Mucosa of rectum (tissue), 2 donors: Measurements from ENCODE around the gene TRMT112.

Experiments
- H3K27ac ChIP-seq, 2 donors: one replicate each; pipeline ENCODE4 v1.7.0; 2013; ENCODE audit warnings: inconsistent platforms in 2 of 2, low read depth in 2 of 2, low read length in 2 of 2
- H3K27me3 ChIP-seq, 2 donors: one replicate each; pipeline ENCODE4 v1.7.0; 2013; ENCODE audit warnings: low read length in 2 of 2; ENCODE audit not compliant: control insufficient read depth in 2 of 2, insufficient read depth in 2 of 2
- H3K36me3 ChIP-seq, 2 donors: one replicate each; pipeline ENCODE4 v1.7.0; 2013; ENCODE audit warnings: low read length in 2 of 2; ENCODE audit not compliant: control insufficient read depth in 2 of 2, insufficient read depth in 2 of 2
- H3K4me1 ChIP-seq, 2 donors: one replicate each; pipeline ENCODE4 v1.7.0; 2013; ENCODE audit warnings: low read length in 2 of 2, mild to moderate bottlenecking in 1 of 2; ENCODE audit not compliant: control insufficient read depth in 2 of 2, insufficient read depth in 2 of 2
- H3K4me3 ChIP-seq, 2 donors: one replicate each; pipeline ENCODE4 v1.7.0; 2013; ENCODE audit warnings: low read length in 2 of 2
- H3K9ac ChIP-seq, 2 donors: one replicate each; pipeline ENCODE4 v1.7.0; 2013; ENCODE audit warnings: low read length in 2 of 2, low read depth in 1 of 2, mild to moderate bottlenecking in 1 of 2
- H3K9me3 ChIP-seq, 2 donors: one replicate each; pipeline ENCODE4 v1.7.0; 2013; ENCODE audit warnings: low read length in 2 of 2; ENCODE audit not compliant: control insufficient read depth in 2 of 2
- donor health status: healthy.
- donor health status: Normal muscosa, but diverticular disease.

TRMT112 gene

DNA sequence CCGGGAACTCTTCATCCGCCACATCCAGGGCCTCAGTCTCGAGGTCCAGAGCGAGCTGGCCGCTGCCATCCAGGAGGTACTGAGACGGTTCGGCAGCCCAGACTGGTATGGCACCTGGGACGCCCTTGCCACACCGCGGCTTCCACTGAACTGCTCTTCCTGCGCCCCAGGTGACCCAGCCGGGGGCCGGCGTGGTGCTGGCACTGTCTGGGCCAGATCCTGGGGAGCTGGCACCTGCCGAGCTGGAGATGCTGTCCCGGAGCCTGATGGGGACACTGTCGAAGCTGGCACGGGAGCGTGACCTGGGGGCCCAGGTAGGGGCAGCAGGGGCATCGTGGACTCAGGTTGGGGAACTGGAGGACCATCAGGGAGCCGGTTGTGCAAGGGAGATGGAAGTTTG, 24.1 kb upstream of the TRMT112 start:
- Histone ChIP-seq H3K27me3 (no peaks in the 10 kb centered on the region), H3K4me1 (peaks cover 24 to 27% of the 10 kb centered on the region in 2 donors), H3K36me3 (peaks cover 0 to 2% of the 10 kb centered on the region in 2 donors), H3K9me3 (no peaks in the 10 kb centered on the region), H3K9ac (peak overlapping the region in 1 of 2 donors; percentile 86), H3K4me3 (peak overlapping the region; percentile 58 to 61), H3K27ac (peak overlapping the region in 1 of 2 donors; percentile 14)

DNA sequence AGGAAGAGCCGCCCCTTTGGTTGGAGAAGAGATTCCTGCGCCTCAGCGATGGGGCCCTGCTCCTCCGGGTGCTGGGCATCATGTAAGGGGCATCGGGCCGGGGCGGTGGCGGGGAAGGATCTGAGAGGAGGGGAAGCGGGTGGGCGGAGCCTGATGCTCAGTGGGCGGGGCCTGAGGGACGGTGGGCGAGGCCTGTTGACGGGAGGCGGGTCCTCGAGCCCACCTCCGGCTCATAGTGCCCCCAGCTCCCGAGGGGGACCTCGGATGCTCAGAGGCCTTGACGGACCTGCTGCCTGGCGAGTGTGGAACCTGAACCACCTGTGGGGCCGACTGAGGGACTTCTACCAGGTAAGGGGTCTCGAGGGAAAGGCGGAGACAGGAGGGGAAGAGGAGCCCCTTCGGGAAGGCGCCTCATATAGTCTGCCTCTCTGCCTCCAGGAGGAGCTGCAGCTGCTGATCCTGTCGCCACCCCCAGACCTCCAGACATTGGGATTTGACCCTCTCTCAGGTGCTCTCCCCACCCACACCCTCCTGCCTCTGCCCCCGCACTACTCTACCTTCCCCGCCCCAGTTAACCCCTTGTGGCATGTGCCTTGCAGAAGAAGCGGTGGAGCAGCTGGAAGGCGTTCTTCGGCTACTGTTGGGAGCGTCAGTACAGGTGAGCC, 23.4 kb upstream of the TRMT112 start:
- Histone ChIP-seq H3K27me3 (no peaks in the 10 kb centered on the region), H3K4me3 (peak overlapping the region; percentile 58 to 61), H3K4me1 (peaks cover 24 to 27% of the 10 kb centered on the region in 2 donors), H3K9ac (peak overlapping the region; percentile 26 to 86), H3K27ac (peak overlapping the region; percentile 29 to 68), H3K36me3 (peaks cover 0 to 2% of the 10 kb centered on the region in 2 donors), H3K9me3 (no peaks in the 10 kb centered on the region)

DNA sequence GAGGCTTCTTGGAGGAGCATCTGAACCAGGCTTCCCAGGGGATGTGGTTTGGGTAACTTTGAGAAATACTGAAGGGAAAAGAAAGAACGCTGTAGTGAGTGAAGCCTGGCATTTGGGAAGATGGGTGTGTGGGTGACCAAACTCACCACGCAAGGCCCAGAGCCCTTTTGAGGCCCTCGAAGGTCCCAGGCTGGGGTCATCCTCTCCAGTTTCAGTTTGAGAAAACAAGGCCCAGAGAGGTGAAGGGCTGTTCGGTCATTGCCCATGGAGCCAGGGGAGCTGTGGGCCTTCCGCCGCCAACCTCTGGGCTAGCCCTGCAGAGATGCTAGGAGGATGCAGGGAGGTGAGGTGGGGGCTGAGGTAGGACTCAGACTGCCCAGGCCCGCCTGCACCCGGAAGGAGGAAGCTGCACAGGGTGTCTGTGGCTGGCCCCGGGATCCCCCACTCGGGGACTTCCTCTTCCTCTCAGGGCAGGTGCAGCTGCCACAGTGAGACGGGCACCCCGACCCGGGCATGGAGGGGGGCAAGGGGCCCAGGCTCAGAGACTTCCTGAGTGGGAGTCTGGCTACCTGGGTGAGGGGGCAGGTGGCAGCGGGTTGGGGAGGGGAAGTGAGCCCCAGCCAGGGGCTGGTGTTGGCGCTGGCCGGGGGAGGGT, 22.5 kb upstream of the TRMT112 start, which contains the start of gene CCDC88B:
TSS of gene CCDC88B (plus strand) at position 451 of the 655 bp plus-strand sequence. CDS start at position 514, 63 bp downstream.
- Histone ChIP-seq H3K36me3 (peaks cover 0 to 2% of the 10 kb centered on the region in 2 donors), H3K4me1 (peaks cover 24 to 28% of the 10 kb centered on the region in 2 donors), H3K4me3 (peak within 1 kb of the TSS; percentile 58 to 61), H3K27ac (peak within 1 kb of the TSS; percentile 29 to 68), H3K9me3 (no peaks in the 10 kb centered on the region), H3K27me3 (no peaks in the 10 kb centered on the region), H3K9ac (peak within 1 kb of the TSS; percentile 60 to 86)

DNA sequence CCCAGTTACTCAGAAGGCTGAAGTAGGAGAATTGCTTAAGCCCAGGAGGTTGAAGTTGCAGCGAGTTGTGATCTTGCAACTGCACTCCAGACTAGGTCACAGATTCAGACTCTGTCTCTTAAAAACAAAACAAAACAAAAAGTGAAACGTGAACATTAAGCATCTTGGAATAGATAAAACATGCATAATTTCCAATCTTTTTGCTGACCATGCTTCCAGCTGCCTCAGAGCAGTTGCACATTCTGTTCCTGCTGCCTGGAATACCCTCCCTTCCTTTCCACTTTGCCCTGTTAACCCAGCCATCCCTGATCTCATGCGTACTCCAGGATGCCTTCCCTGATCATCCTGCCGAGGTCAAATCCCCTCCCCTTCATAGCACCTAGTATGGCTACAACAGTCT, 21.9 kb upstream of the TRMT112 start:
- H3K27me3 ChIP-seq, result no peaks in the 10 kb centered on the region
- no peaks in the 10 kb centered on the region for H3K9me3 ChIP-seq
- peak overlapping the region; percentile 46 to 60 for H3K9ac ChIP-seq
- peak overlapping the region in 1 of 2 donors; percentile 68 for H3K27ac ChIP-seq
- H3K4me1 ChIP-seq, result peaks cover 24 to 30% of the 10 kb centered on the region in 2 donors
- H3K4me3 ChIP-seq, result peak overlapping the region; percentile 45 to 61
- peaks cover 0 to 2% of the 10 kb centered on the region in 2 donors for H3K36me3 ChIP-seq

DNA sequence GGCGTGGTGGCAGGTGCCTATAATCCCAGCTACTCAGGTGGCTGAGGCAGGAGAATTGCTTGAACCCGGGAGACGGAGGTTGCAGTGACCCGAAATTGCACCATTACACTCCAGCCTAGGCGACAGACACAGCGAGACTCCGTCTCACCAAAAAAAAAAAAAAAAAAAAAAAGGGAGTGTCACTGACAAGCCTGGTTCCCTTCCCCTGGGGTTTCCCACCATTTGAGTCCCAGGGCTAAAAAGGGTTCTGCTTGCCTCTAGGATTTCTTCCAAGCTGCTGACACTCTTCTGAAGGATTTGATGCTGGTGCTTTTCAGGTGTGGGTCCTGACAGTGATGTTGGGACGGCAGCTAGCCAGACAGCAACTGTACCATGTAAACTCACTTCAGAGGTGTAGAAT, 21.4 kb upstream of the TRMT112 start:
- Histone ChIP-seq H3K4me3 (no peak overlapping the region), H3K27me3 (no peaks in the 10 kb centered on the region), H3K27ac (no peak overlapping the region), H3K4me1 (peaks cover 24 to 30% of the 10 kb centered on the region in 2 donors), H3K9ac (no peak overlapping the region), H3K36me3 (peaks cover 0 to 2% of the 10 kb centered on the region in 2 donors), H3K9me3 (no peaks in the 10 kb centered on the region)

DNA sequence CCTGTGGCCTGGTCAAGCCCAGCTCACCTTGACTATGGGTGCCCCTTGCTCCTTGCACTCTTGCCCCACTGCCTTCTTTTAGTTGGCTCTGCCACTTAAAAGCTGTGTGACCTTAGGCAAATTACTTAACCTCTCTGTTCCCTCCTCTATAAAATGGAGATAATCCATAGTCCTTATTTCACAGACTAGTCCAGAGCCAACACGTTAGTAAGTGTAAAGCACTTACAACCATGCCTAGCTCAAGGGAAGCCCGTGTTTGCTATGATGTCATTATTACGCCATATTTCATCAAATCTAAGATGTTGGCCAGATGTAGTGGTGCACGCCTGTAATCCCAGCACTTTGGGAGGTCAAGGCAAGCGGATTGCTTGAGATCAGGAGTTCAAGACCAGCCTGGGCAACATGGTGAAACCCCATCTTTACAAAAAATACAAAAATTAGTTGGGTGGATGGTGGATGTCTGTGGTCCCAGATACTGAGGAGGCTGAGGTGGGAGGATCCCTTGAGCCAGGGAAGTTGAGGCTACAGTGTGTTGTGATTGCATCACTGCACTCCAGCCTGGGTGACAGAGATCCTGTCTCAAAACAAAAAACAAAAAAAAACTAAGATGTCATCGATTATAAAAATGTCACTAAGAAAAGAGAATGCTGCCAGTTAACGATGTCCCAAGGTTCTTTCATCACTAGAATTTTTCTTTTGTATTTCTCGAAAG, 20.3 kb upstream of the TRMT112 start:
- Histone ChIP-seq H3K4me1 (peaks cover 20 to 30% of the 10 kb centered on the region in 2 donors), H3K4me3 (no peak overlapping the region), H3K36me3 (no peaks in the 10 kb centered on the region), H3K9ac (no peak overlapping the region), H3K27me3 (no peaks in the 10 kb centered on the region), H3K9me3 (no peaks in the 10 kb centered on the region), H3K27ac (no peak overlapping the region)

DNA sequence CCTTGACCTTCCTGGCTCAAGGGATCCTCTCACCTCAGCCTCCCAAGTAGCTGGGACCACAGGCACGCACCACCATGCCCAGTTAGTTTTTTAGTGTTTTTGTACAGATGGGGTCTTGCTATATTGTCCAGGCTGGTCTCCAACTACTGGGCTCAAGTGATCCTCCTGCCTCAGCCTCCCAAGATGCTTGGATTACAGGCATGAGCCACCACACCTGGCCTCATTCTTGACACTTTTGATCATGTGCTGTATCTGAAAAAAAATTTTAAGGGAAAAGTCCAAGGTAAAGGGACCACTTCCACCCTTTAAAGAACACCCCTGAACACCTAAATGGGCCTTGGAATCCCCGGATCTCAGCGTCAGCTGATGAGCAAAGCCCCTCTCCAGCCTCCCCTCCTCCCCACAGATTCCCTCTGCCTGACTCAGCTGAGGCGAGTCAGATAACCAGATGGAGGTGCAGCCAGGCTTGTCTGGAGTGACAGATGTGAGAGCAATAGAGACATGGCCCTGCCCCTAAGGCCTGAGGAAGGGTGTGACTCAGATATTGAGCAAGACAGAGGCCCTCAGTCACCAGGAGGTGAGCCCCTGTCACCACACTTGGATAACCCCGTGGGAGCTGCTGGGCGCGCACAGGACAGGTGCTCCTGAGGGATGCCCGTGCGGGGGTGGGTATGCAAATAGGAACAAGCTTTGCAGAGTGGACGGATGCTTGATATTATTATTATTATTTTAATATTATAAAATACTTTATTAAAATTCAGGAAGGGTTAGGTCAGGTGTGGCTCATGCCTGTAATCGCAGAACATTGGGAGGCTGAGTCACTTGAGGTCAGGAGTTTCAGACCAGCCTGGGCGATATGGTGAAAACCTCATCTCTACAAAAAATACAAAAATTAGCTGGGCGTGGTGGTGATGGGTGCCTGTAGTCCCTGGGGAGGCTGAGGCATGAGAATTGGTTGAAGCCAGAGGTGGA, 17.7 kb upstream of the TRMT112 start:
- Histone ChIP-seq H3K27ac (peak overlapping the region; percentile 44 to 52), H3K4me3 (no peak overlapping the region), H3K9me3 (no peaks in the 10 kb centered on the region), H3K36me3 (no peaks in the 10 kb centered on the region), H3K27me3 (no peaks in the 10 kb centered on the region), H3K4me1 (peaks cover 21 to 29% of the 10 kb centered on the region in 2 donors), H3K9ac (no peak overlapping the region)

DNA sequence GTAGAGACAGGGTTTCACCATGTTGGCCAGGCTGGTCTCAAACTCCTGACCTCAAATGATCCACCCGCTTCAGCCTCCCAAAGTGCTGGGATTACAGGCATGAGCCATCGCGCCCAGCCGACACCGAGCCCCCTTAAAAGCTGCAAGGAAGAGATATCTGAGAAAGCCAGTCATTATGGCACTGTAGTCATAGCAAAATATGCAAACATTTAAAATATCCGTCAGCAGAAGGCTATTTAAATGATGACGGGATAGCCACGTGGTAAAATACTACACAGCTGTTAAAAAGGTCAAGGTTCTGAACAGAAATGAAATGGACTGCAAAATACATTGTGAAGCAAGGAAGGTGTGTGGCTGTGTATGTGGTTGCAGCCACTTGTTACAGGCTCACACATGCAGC, 16.2 kb upstream of the TRMT112 start:
- Histone ChIP-seq H3K27me3 (no peaks in the 10 kb centered on the region), H3K4me1 (peaks cover 23 to 29% of the 10 kb centered on the region in 2 donors)

DNA sequence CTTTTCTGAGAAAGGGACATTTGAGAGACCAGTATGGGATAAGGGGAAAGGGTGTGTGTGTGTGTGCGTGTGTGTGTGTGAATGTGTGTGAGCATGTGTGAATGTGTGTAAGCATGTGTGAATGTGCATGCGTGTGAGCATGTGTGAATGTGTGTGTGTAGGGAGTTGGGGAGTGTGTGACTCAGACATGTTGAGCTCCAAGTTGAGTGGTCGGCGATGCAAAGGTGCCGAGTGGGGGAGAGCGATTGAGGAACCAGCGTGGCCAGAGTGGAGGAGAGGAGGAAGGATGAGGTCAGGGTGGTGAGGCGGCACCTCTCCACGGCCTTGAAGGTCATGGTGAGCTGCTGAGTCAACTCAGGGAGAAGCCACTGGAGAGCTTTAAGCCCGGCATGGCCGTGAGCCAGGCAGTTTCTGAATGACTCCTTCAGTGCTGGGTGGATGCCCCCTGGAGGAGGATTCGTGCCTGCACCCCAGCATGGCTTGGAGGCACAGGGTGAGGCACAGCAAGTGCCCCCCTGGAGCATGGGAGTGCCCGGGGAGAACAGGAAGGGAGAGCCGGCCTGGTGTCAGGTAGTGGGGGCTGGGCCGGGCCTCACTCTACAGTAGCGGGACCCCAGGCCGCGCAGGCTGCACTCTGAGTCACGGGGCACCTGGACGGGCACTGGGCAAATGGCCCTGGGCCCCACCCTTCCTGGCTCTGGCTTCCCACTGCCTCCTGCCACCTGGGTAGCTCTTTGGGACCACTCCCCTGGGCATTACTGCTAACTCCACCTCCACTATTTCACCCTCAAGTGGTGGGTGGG, 14.4 kb upstream of the TRMT112 start:
- no peaks in the 10 kb centered on the region for H3K36me3 ChIP-seq
- peak overlapping the region; percentile 63 to 69 for H3K27ac ChIP-seq
- peak overlapping the region; percentile 20 to 27 for H3K4me3 ChIP-seq
- H3K9ac ChIP-seq, result peak overlapping the region; percentile 34 to 71
- no peaks in the 10 kb centered on the region for H3K9me3 ChIP-seq
- H3K27me3 ChIP-seq, result no peaks in the 10 kb centered on the region
- peaks cover 28 to 38% of the 10 kb centered on the region in 2 donors for H3K4me1 ChIP-seq

More for the DNA sequence above, 16.2 kb upstream of the TRMT112 start:
- H3K9ac ChIP-seq, result no peak overlapping the region
- no peak overlapping the region for H3K27ac ChIP-seq
- no peak overlapping the region for H3K4me3 ChIP-seq
- no peaks in the 10 kb centered on the region for H3K36me3 ChIP-seq
- H3K9me3 ChIP-seq, result no peaks in the 10 kb centered on the region
